ENCODE measurements around the gene CDK5. TPM values are rescaled to one million over a fixed set of nuclear protein-coding genes. Genes with fewer than 3 reads are reported as not detected.
A peak's percentile ranks its signal among the peaks of the same experiment; 100 is the strongest.

CDK5 gene
- total RNA-seq, 2 donors from 2014 or later = 22.2 to 25.2 TPM

- Histone ChIP-seq H3K9me3 (ENCODE audit: control insufficient read depth, low read length) (no peaks in the 10 kb centered on the region), H3K4me1 (ENCODE audit: control insufficient read depth, insufficient read depth, low read length) (peaks cover 14% of the 10 kb centered on the region), H3K27ac (ENCODE audit: low read depth, low read length) (no peak overlapping the region), H3K9ac (ENCODE audit: extremely low read depth, low read length, poor library complexity, severe bottlenecking) (no peak overlapping the region), H3K36me3 (ENCODE audit: control insufficient read depth, insufficient read depth, low read length) (peaks cover 31% of the 10 kb centered on the region), H3K4me3 (ENCODE audit: low read length) (no peak overlapping the region), H3K27me3 (ENCODE audit: control insufficient read depth, insufficient read depth, low read length, poor library complexity, severe bottlenecking) (no peaks in the 10 kb centered on the region)
- peaks cover 28% of the 10 kb centered on the region for H3K36me3 Mint-ChIP-seq (ENCODE audit: low read depth)
- no peaks in the 10 kb centered on the region for H3K27me3 Mint-ChIP-seq (ENCODE audit: insufficient read depth)
- no peak overlapping the region for H3K4me3 Mint-ChIP-seq
- H3K9me3 Mint-ChIP-seq = no peaks in the 10 kb centered on the region
- peaks cover 23% of the 10 kb centered on the region for H3K4me1 Mint-ChIP-seq
- TF ChIP-seq CTCF (conservative IDR thresholded peaks at IDR 0.05) = no peak
- H3K27ac Mint-ChIP-seq = no peak overlapping the region
- no peak for DNase-seq
- WGBS, 2 experiments (ENCODE audit: insufficient coverage in 1 of 2, insufficient read length in 1 of 2) = 93 to 96% methylated on average over 10 to 14 of the region's 14 CpGs
Observed at GRCh38 chr7:151091988-151092387, 34.3 kb upstream of the CDK5 start.

- TF ChIP-seq CTCF (conservative IDR thresholded peaks at IDR 0.05) = peak; percentile 87
- H3K4me1 ChIP-seq (ENCODE audit: control insufficient read depth, insufficient read depth, low read length) = peaks cover 14% of the 10 kb centered on the region
- no peak overlapping the region for H3K9ac ChIP-seq (ENCODE audit: extremely low read depth, low read length, poor library complexity, severe bottlenecking)
- WGBS, 2 experiments (ENCODE audit: insufficient coverage in 1 of 2, insufficient read length in 1 of 2) = 71 to 72% methylated on average over 6 of the region's 6 CpGs
- H3K9me3 Mint-ChIP-seq = no peaks in the 10 kb centered on the region
- DNase-seq = peak; percentile 89
- peaks cover 26% of the 10 kb centered on the region for H3K36me3 Mint-ChIP-seq (ENCODE audit: low read depth)
- H3K9me3 ChIP-seq (ENCODE audit: control insufficient read depth, low read length) = no peaks in the 10 kb centered on the region
- no peak overlapping the region for H3K27ac ChIP-seq (ENCODE audit: low read depth, low read length)
- peaks cover 31% of the 10 kb centered on the region for H3K36me3 ChIP-seq (ENCODE audit: control insufficient read depth, insufficient read depth, low read length)
- H3K27me3 Mint-ChIP-seq (ENCODE audit: insufficient read depth) = no peaks in the 10 kb centered on the region
- no peak overlapping the region for H3K4me3 ChIP-seq (ENCODE audit: low read length)
- H3K27me3 ChIP-seq (ENCODE audit: control insufficient read depth, insufficient read depth, low read length, poor library complexity, severe bottlenecking) = no peaks in the 10 kb centered on the region
- peaks cover 23% of the 10 kb centered on the region for H3K4me1 Mint-ChIP-seq
- peak overlapping the region; percentile 64 for H3K27ac Mint-ChIP-seq
- no peak overlapping the region for H3K4me3 Mint-ChIP-seq
Observed at GRCh38 chr7:151091431-151091830, 33.7 kb upstream of the CDK5 start.

DNA sequence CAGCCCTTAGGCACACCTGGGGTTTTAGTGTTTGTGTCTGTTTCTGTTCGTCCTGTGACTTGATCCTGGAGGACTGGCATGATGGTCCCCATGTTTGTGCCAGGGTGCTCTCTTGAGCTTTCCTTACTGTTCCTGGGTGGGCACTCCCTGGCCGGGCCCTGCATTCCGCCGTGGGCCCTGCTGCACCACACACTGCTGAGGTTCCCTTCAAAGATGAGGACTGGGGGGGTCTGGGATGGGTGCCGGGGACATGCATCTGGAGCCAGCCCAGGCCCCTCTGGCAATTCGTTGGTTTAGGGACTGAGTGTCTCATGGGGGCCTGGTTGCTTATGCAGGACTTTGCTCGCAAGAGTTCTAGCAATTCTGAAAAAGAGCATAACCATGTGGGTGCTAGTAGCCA lies 33.3 kb upstream of the CDK5 start:
- H3K27ac Mint-ChIP-seq = no peak overlapping the region
- H3K4me3 Mint-ChIP-seq = no peak overlapping the region
- WGBS, 2 experiments (ENCODE audit: insufficient coverage in 1 of 2, insufficient read length in 1 of 2) = 91 to 100% methylated on average over 4 to 7 of the region's 7 CpGs

More for the DNA sequence above, 33.3 kb upstream of the CDK5 start:
- Histone ChIP-seq H3K9me3 (ENCODE audit: control insufficient read depth, low read length) (no peaks in the 10 kb centered on the region), H3K27me3 (ENCODE audit: control insufficient read depth, insufficient read depth, low read length, poor library complexity, severe bottlenecking) (no peaks in the 10 kb centered on the region), H3K4me1 (ENCODE audit: control insufficient read depth, insufficient read depth, low read length) (peaks cover 14% of the 10 kb centered on the region), H3K27ac (ENCODE audit: low read depth, low read length) (no peak overlapping the region), H3K4me3 (ENCODE audit: low read length) (no peak overlapping the region), H3K9ac (ENCODE audit: extremely low read depth, low read length, poor library complexity, severe bottlenecking) (no peak overlapping the region), H3K36me3 (ENCODE audit: control insufficient read depth, insufficient read depth, low read length) (peaks cover 31% of the 10 kb centered on the region)
- H3K9me3 Mint-ChIP-seq = no peaks in the 10 kb centered on the region
- TF ChIP-seq CTCF (conservative IDR thresholded peaks at IDR 0.05) = no peak
- H3K36me3 Mint-ChIP-seq (ENCODE audit: low read depth) = peaks cover 25% of the 10 kb centered on the region
- peaks cover 23% of the 10 kb centered on the region for H3K4me1 Mint-ChIP-seq
- no peak for DNase-seq
- no peaks in the 10 kb centered on the region for H3K27me3 Mint-ChIP-seq (ENCODE audit: insufficient read depth)

Data from endodermal cell (in vitro differentiated cells).